HL-60 (cell line): ENCODE data around the gene MYLK4.

Experiments used
- POLR2AphosphoS5 ChIP-seq: IDR thresholded peaks from 2 replicates; pipeline ENCODE4 v1.6.1; 2012; ENCODE audit warnings: low read depth
- REST ChIP-seq: IDR thresholded peaks from 2 replicates; pipeline ENCODE4 v1.6.1; 2012; ENCODE audit warnings: low read depth; ENCODE audit not compliant: insufficient replicate concordance
- TF ChIP-seq, protein P1 (sequence below): IDR thresholded peaks from one replicate; pipeline ENCODE4 v1.5.1; 2011; ENCODE audit warnings: low read length, control low read depth, inconsistent platforms; ENCODE audit not compliant: insufficient read depth

GRCh38 chr6:2771079-2771478 lies 20.4 kb upstream of the MYLK4 start:
- TF ChIP-seq, protein P1, sequence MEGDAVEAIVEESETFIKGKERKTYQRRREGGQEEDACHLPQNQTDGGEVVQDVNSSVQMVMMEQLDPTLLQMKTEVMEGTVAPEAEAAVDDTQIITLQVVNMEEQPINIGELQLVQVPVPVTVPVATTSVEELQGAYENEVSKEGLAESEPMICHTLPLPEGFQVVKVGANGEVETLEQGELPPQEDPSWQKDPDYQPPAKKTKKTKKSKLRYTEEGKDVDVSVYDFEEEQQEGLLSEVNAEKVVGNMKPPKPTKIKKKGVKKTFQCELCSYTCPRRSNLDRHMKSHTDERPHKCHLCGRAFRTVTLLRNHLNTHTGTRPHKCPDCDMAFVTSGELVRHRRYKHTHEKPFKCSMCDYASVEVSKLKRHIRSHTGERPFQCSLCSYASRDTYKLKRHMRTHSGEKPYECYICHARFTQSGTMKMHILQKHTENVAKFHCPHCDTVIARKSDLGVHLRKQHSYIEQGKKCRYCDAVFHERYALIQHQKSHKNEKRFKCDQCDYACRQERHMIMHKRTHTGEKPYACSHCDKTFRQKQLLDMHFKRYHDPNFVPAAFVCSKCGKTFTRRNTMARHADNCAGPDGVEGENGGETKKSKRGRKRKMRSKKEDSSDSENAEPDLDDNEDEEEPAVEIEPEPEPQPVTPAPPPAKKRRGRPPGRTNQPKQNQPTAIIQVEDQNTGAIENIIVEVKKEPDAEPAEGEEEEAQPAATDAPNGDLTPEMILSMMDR = no peak
- TF ChIP-seq POLR2AphosphoS5 (no peak), REST (no peak)
